GM08714 (cell line): Measurements from ENCODE around the gene IGSF9.

Source experiments
- H3K4me3 ChIP-seq: fragments of 200-500 bp; sonication (Bioruptor generic); 2 replicates; pipeline ENCODE4 v1.5.1; 2014; ENCODE audit warnings: mild to moderate bottlenecking, low read length, inconsistent platforms
- ZNF274 ChIP-seq: IDR thresholded peaks from 2 replicates; pipeline ENCODE4 v1.6.1; 2012; ENCODE audit warnings: mild to moderate bottlenecking, low read depth, low read length

Gene IGSF9

GRCh38 chr1:159944623-159945455 is 574 bp downstream of the IGSF9 start:
- no peak for TF ChIP-seq ZNF274
- no peak overlapping the region for H3K4me3 ChIP-seq

- no peak for TF ChIP-seq ZNF274
Observed at GRCh38 chr1:159943908-159944622, 1.3 kb downstream of the IGSF9 start.

GRCh38 chr1:159943278-159943640 is 2.2 kb downstream of the IGSF9 start:
- no peak for TF ChIP-seq ZNF274
- no peak overlapping the region for H3K4me3 ChIP-seq

More at GRCh38 chr1:159943908-159944622, 1.3 kb downstream of the IGSF9 start:
- no peak overlapping the region for H3K4me3 ChIP-seq

- no peak for TF ChIP-seq ZNF274
- no peak overlapping the region for H3K4me3 ChIP-seq
Observed at GRCh38 chr1:159942632-159943277, 2.7 kb downstream of the IGSF9 start.

- TF ChIP-seq ZNF274: no peak
- no peak overlapping the region for H3K4me3 ChIP-seq
Observed at GRCh38 chr1:159941591-159942560, 3.5 kb downstream of the IGSF9 start.

GRCh38 chr1:159941141-159941540 is 4.3 kb downstream of the IGSF9 start:
- TF ChIP-seq ZNF274: no peak
- no peak overlapping the region for H3K4me3 ChIP-seq

- no peak for TF ChIP-seq ZNF274
- no peak overlapping the region for H3K4me3 ChIP-seq
Observed at GRCh38 chr1:159940006-159940620, 5.3 kb downstream of the IGSF9 start.

- no peak overlapping the region for H3K4me3 ChIP-seq
- no peak for TF ChIP-seq ZNF274
Observed at GRCh38 chr1:159939678-159940002, 5.8 kb downstream of the IGSF9 start.

GRCh38 chr1:159938905-159939677 is 6.3 kb downstream of the IGSF9 start:
- TF ChIP-seq ZNF274: no peak
- H3K4me3 ChIP-seq: no peak overlapping the region

GRCh38 chr1:159938211-159938852 is 7.1 kb downstream of the IGSF9 start:
- no peak overlapping the region for H3K4me3 ChIP-seq
- no peak for TF ChIP-seq ZNF274

- no peak overlapping the region for H3K4me3 ChIP-seq
- no peak for TF ChIP-seq ZNF274
Observed at GRCh38 chr1:159937054-159937750, 8.2 kb downstream of the IGSF9 start.
